ENCODE measurements around the gene NAA20.

DNA sequence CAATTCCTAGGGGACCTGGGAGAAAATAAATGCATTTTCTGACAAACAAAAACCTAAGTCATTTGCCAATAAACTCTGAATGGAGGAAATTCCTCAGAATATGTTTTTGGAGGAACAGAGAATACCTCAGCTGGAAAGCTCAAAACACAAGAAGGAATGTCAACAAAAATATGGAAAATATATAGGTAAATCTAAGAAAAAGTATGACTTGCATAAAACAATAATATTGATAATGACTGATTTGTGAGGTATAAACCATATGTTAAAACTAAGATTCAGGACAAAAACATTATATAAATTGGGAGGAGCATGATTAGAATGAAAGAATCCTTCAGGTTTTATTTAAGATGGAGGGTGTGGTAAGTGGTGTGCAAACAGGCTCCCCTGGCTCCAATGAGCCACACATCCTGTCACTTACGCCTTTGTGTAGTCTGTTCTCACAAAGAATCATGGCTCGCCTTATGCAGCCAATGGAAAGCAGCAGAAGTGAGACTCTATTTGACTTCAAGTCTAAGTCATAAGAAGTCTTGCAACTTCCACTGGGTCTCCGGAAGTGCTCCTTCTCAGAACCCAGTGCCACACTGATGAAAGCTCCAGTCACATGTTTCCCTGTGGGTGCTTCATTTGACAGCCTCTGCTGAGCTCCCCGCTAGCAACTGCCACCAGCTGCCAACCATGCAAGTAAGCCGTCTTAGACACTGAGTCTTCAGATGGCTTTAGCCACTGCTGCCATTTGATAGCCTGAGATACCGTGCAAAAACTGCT lies 43.3 kb downstream of the NAA20 start:
- TF ChIP-seq, protein P1, sequence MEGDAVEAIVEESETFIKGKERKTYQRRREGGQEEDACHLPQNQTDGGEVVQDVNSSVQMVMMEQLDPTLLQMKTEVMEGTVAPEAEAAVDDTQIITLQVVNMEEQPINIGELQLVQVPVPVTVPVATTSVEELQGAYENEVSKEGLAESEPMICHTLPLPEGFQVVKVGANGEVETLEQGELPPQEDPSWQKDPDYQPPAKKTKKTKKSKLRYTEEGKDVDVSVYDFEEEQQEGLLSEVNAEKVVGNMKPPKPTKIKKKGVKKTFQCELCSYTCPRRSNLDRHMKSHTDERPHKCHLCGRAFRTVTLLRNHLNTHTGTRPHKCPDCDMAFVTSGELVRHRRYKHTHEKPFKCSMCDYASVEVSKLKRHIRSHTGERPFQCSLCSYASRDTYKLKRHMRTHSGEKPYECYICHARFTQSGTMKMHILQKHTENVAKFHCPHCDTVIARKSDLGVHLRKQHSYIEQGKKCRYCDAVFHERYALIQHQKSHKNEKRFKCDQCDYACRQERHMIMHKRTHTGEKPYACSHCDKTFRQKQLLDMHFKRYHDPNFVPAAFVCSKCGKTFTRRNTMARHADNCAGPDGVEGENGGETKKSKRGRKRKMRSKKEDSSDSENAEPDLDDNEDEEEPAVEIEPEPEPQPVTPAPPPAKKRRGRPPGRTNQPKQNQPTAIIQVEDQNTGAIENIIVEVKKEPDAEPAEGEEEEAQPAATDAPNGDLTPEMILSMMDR (IDR thresholded peaks at IDR 0.05) = no peak
- TF ChIP-seq SIN3A (IDR thresholded peaks at IDR 0.05; ENCODE audit: borderline replicate concordance, insufficient read depth, low read depth, low read length) = no peak
